H9 (cell line): Measurements from ENCODE around the gene C17orf78. TPM values are rescaled to one million over a fixed set of nuclear protein-coding genes. Genes with fewer than 3 reads are reported as not detected.

Experiments used
- DNase-seq: peaks from one replicate; pipeline ENCODE4 v3.0.0-alpha.2; 2017
- H2AFZ ChIP-seq: one replicate; pipeline ENCODE4 v1.6.1; 2013; ENCODE audit warnings: mild to moderate bottlenecking, low read length, control low read depth, moderate library complexity
- H2AK5ac ChIP-seq: 2 replicates; pipeline ENCODE4 v1.6.1; 2013; ENCODE audit warnings: low read length, control low read depth, mixed read lengths; ENCODE audit not compliant: insufficient read length
- H2BK120ac ChIP-seq: one replicate; pipeline ENCODE4 v1.6.1; 2013; ENCODE audit warnings: low read depth, mild to moderate bottlenecking, low read length, control low read depth, inconsistent platforms; ENCODE audit not compliant: poor library complexity, severe bottlenecking
- H2BK12ac ChIP-seq: 2 replicates; pipeline ENCODE4 v1.6.1; 2013; ENCODE audit warnings: low read length, control low read depth, mixed read lengths, low read depth; ENCODE audit not compliant: insufficient read length
- H2BK15ac ChIP-seq: 2 replicates; pipeline ENCODE4 v1.6.1; 2013; ENCODE audit warnings: low read depth, low read length, control low read depth
- H2BK20ac ChIP-seq: one replicate; pipeline ENCODE4 v1.6.1; 2013; ENCODE audit warnings: low read depth, mild to moderate bottlenecking, low read length, control low read depth, inconsistent platforms; ENCODE audit not compliant: poor library complexity, severe bottlenecking
- H2BK5ac ChIP-seq: 2 replicates; pipeline ENCODE4 v1.6.1; 2013; ENCODE audit warnings: low read length, control low read depth, mixed read lengths; ENCODE audit not compliant: insufficient read length
- H3K14ac ChIP-seq: 2 replicates; pipeline ENCODE4 v1.6.1; 2013; ENCODE audit warnings: low read length, control low read depth; ENCODE audit not compliant: insufficient read depth
- H3K18ac ChIP-seq: 2 replicates; pipeline ENCODE4 v1.6.1; 2013; ENCODE audit warnings: low read depth, mild to moderate bottlenecking, mixed read lengths, low read length, control low read depth; ENCODE audit not compliant: insufficient read length
- H3K23ac ChIP-seq: 2 replicates; pipeline ENCODE4 v1.6.1; 2013; ENCODE audit warnings: low read length, control low read depth, mixed read lengths, low read depth; ENCODE audit not compliant: insufficient read length
- H3K23me2 ChIP-seq: 2 replicates; pipeline ENCODE4 v1.6.1; 2013; ENCODE audit warnings: low read depth, mild to moderate bottlenecking, mixed read lengths, low read length, control low read depth; ENCODE audit not compliant: insufficient read length, poor library complexity, severe bottlenecking
- H3K27ac ChIP-seq: 2 replicates; pipeline ENCODE4 v1.5.1; 2013; ENCODE audit warnings: low read length, control low read depth, mixed read lengths, low read depth; ENCODE audit not compliant: insufficient read length
- H3K27me3 ChIP-seq: 2 replicates; pipeline ENCODE4 v1.6.1; 2013; ENCODE audit warnings: low read length, control low read depth, inconsistent platforms; ENCODE audit not compliant: insufficient read depth
- H3K4ac ChIP-seq: 2 replicates; pipeline ENCODE4 v1.6.1; 2013; ENCODE audit warnings: low read depth, mild to moderate bottlenecking, control low read depth, inconsistent platforms, low read length, moderate library complexity
- H3K4me1 ChIP-seq: 2 replicates; pipeline ENCODE4 v1.6.1; 2013; ENCODE audit warnings: low read length, control low read depth, inconsistent platforms; ENCODE audit not compliant: insufficient read depth
- H3K4me2 ChIP-seq: 2 replicates; pipeline ENCODE4 v1.6.1; 2013; ENCODE audit warnings: low read length, control low read depth, mixed read lengths; ENCODE audit not compliant: insufficient read length, insufficient read depth
- H3K56ac ChIP-seq: 2 replicates; pipeline ENCODE4 v1.6.1; 2013; ENCODE audit warnings: low read depth, mild to moderate bottlenecking, mixed read lengths, low read length, control low read depth; ENCODE audit not compliant: insufficient read length
- H3K79me1 ChIP-seq: 2 replicates; pipeline ENCODE4 v1.6.1; 2013; ENCODE audit warnings: low read depth, mild to moderate bottlenecking, moderate library complexity, low read length, control low read depth, inconsistent platforms; ENCODE audit not compliant: insufficient read depth, poor library complexity, severe bottlenecking
- H3K79me2 ChIP-seq: 2 replicates; pipeline ENCODE4 v1.6.1; 2013; ENCODE audit warnings: low read length, control low read depth, inconsistent platforms; ENCODE audit not compliant: insufficient read depth
- H3K9ac ChIP-seq: 2 replicates; pipeline ENCODE4 v1.6.1; 2013; ENCODE audit warnings: low read length, control low read depth, mixed read lengths; ENCODE audit not compliant: insufficient read length; ENCODE audit errors: extremely low read depth
- H3K9me3 ChIP-seq: one replicate; pipeline ENCODE4 v1.6.1; 2013; ENCODE audit warnings: low read depth, low read length, inconsistent platforms; ENCODE audit not compliant: control insufficient read depth
- H3T11ph ChIP-seq: one replicate; pipeline ENCODE4 v1.6.1; 2013; ENCODE audit warnings: mild to moderate bottlenecking, low read length, control low read depth, inconsistent platforms
- H4K20me1 ChIP-seq: one replicate; pipeline ENCODE4 v1.6.1; 2013; ENCODE audit not compliant: control insufficient read depth, insufficient read length, insufficient read depth
- H4K5ac ChIP-seq: 2 replicates; pipeline ENCODE4 v1.6.1; 2013; ENCODE audit warnings: low read depth, mild to moderate bottlenecking, mixed read lengths, low read length, control low read depth; ENCODE audit not compliant: insufficient read length
- H4K8ac ChIP-seq: replicated peaks from 2 replicates; pipeline ENCODE4 v1.6.1; 2013; ENCODE audit warnings: low read length, control low read depth, mixed read lengths, low read depth; ENCODE audit not compliant: insufficient read length
- H4K91ac ChIP-seq: 2 replicates; pipeline ENCODE4 v1.6.1; 2013; ENCODE audit warnings: low read depth, mild to moderate bottlenecking, moderate library complexity, mixed read lengths, low read length, control low read depth; ENCODE audit not compliant: insufficient read length
- H3K27ac Mint-ChIP-seq, 3 experiments: 2 replicates in 2 of 3; 3 replicates in 1 of 3; pipeline ENCODE4 v1.8.0; 2020 to 2021; ENCODE audit warnings: mixed read lengths in 3 of 3, mild to moderate bottlenecking in 1 of 3, moderate library complexity in 1 of 3
- H3K27me3 Mint-ChIP-seq: 2 replicates; pipeline ENCODE4 v1.8.0; 2021; ENCODE audit warnings: low read depth, mild to moderate bottlenecking, moderate library complexity, mixed read lengths
- H3K36me3 Mint-ChIP-seq, 3 experiments: 2 replicates in 2 of 3; 3 replicates in 1 of 3; pipeline ENCODE4 v1.8.0; 2020 to 2021; ENCODE audit warnings: low read depth in 3 of 3, mixed read lengths in 3 of 3; ENCODE audit not compliant: insufficient read depth in 1 of 3
- H3K4me1 Mint-ChIP-seq, 2 experiments: 2 replicates each; pipeline ENCODE4 v1.8.0; 2020; ENCODE audit warnings: mixed read lengths in 2 of 2
- H3K4me3 Mint-ChIP-seq, 2 experiments: 2 replicates in 1 of 2; 3 replicates in 1 of 2; pipeline ENCODE4 v1.8.0; 2020 to 2021; ENCODE audit warnings: mild to moderate bottlenecking in 2 of 2, mixed read lengths in 2 of 2, moderate library complexity in 1 of 2
- H3K9me3 Mint-ChIP-seq, 2 experiments: 2 replicates in 1 of 2; 3 replicates in 1 of 2; pipeline ENCODE4 v1.8.0; 2020; ENCODE audit warnings: mild to moderate bottlenecking in 2 of 2, mixed read lengths in 2 of 2, moderate library complexity in 1 of 2
- WGBS: extraction: QIAGEN DNeasy Blood & Tissue Kit; methylation state at CpG from one replicate; pipeline ENCODE4 v1.1.7; 2013; ENCODE audit warnings: missing lambda C conversion rate, low lambda C conversion rate, mixed read lengths; ENCODE audit not compliant: insufficient read length; ENCODE audit errors: extremely low coverage; 5-methylcytosine and 5-hydroxymethylcytosine counted together
- total RNA-seq: library from RNA; stranded (reverse); gene quantifications from 2 replicates; pipeline ENCODE4 v1.2.1, GENCODE V29; 2021
- TF ChIP-seq, protein P1 (sequence below): fragments of 200-600 bp; sonication (generic); conservative IDR thresholded peaks from 3 replicates; pipeline ENCODE4 v1.8.0; 2021; ENCODE audit warnings: antibody characterized with exemption, mild to moderate bottlenecking

The C17orf78 gene
- total RNA-seq, 1 experiment from 2014 or later, result not detected

DNA sequence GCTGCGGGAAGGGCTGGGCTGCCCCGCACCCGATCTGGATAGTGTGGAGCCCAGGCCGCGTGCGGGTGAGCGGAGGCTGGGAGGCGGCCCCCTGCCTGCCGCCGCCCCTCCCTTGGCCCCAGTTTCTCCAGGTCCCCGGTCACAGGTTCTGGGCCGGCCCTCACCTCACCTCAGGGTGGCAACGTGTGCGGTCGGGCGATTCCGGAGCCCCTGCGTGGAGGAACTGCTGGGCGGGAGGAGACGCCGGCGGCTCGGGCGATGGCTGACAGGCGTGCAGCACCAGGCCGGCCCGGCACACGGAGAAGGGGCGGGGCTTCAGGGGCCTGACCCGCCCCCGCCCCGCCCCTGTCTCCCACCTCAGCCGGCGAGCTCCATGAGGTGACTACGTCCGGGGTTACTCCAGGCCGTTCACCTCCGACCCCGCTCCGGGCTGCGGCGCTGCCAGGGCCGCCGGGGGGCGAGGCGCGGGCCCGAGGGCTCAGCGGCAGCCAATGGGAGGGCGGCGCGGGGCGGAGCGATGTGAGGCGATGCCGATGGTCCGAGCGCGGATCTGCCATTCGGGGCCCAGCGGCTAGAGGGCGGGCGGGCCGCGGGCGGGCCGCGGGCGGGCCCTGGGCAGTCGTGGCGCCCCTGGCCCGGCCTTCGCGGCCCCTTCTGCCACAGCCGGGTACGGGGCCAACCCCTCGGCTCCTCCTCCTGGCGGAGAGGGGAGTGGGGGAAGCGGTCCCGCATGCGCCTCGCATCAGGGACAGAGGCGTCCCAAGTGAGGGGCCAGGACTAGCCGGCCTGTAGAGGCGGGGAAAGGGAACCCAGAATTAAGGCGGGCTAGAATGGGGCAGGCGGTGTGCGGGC, 16.7 kb upstream of the C17orf78 start:
- Histone ChIP-seq H3K18ac (peak overlapping the region; percentile 82), H3K79me2 (peaks cover 27% of the 10 kb centered on the region; the same call in 1 of the 2 replicates), H3K23me2 (peaks cover 16% of the 10 kb centered on the region), H2BK5ac (no peak overlapping the region), H3K23ac (no peak overlapping the region), H4K8ac (no peak overlapping the region), H3K9ac (peak overlapping the region; percentile 95), H2BK15ac (no peak overlapping the region), H4K20me1 (no peaks in the 10 kb centered on the region), H3K14ac (peak overlapping the region; percentile 59), H3K27me3 (no peaks in the 10 kb centered on the region), H3K9me3 (no peaks in the 10 kb centered on the region), H3T11ph (no peak overlapping the region), H2AFZ (no peak overlapping the region), H2BK12ac (no peak overlapping the region), H2AK5ac (no peak overlapping the region), H4K91ac (peak overlapping the region; percentile 31), H3K4me2 (peak overlapping the region; percentile 92), H2BK20ac (no peak overlapping the region), H3K4ac (no peak overlapping the region), H4K5ac (no peak overlapping the region), H2BK120ac (no peak overlapping the region), H3K4me1 (peaks cover 3% of the 10 kb centered on the region), H3K56ac (no peak overlapping the region), H3K79me1 (no peaks in the 10 kb centered on the region), H3K27ac (no peak overlapping the region)
- WGBS, result no CpG with 5 or more reads among the region's 88 CpGs
- Mint-ChIP-seq H3K36me3 (peaks cover 5 to 10% (median 8%) of the 10 kb centered on the region in 3 experiments), H3K4me3 (peak overlapping the region; percentile 94 to 97), H3K27me3 (no peaks in the 10 kb centered on the region), H3K9me3 (no peaks in the 10 kb centered on the region), H3K27ac (peak overlapping the region; percentile 96 to 99 (median 98); a peak in 6 of 7 replicates), H3K4me1 (peaks cover 29 to 33% of the 10 kb centered on the region in 2 experiments)
- peak; percentile 100 for DNase-seq
- TF ChIP-seq, protein P1, sequence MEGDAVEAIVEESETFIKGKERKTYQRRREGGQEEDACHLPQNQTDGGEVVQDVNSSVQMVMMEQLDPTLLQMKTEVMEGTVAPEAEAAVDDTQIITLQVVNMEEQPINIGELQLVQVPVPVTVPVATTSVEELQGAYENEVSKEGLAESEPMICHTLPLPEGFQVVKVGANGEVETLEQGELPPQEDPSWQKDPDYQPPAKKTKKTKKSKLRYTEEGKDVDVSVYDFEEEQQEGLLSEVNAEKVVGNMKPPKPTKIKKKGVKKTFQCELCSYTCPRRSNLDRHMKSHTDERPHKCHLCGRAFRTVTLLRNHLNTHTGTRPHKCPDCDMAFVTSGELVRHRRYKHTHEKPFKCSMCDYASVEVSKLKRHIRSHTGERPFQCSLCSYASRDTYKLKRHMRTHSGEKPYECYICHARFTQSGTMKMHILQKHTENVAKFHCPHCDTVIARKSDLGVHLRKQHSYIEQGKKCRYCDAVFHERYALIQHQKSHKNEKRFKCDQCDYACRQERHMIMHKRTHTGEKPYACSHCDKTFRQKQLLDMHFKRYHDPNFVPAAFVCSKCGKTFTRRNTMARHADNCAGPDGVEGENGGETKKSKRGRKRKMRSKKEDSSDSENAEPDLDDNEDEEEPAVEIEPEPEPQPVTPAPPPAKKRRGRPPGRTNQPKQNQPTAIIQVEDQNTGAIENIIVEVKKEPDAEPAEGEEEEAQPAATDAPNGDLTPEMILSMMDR, result peak; percentile 42
